Fibroblast of the aortic adventitia (primary cell): Measurements from ENCODE around the gene TENM4. TPM values are rescaled to one million over a fixed set of nuclear protein-coding genes. Genes with fewer than 3 reads are reported as not detected.

Experiments
- DNase-seq: peaks from one replicate; pipeline ENCODE4 v3.0.0-alpha.2; 2010; ENCODE audit warnings: low read depth
- H3K4me3 ChIP-seq: 2 replicates; pipeline ENCODE4 v1.5.1; 2011; ENCODE audit warnings: low read depth, mild to moderate bottlenecking, control low read depth, low read length, moderate library complexity
- CTCF ChIP-seq: IDR thresholded peaks from 2 replicates; pipeline ENCODE4 v1.5.1; 2011; ENCODE audit warnings: mild to moderate bottlenecking, low read length, control low read depth, inconsistent platforms; ENCODE audit not compliant: insufficient read depth
- total RNA-seq: library from RNA; depleted of rRNA; stranded (reverse); fragments of >200 nt; gene quantifications from 2 replicates; pipeline ENCODE4 v1.2.3, GENCODE V29; 2012; ENCODE audit warnings: low replicate concordance

Gene TENM4
- total RNA-seq, 1 donor, result 113 TPM

GRCh38 chr11:79383874-79384273 is 57.0 kb downstream of the TENM4 start:
- H3K4me3 ChIP-seq, result no peak overlapping the region
- no peak for DNase-seq
- no peak for TF ChIP-seq CTCF

- no peak overlapping the region for H3K4me3 ChIP-seq
- TF ChIP-seq CTCF, result no peak
- no peak for DNase-seq
Observed at GRCh38 chr11:79382301-79383050, 58.4 kb downstream of the TENM4 start.

- TF ChIP-seq CTCF, result no peak
- no peak overlapping the region for H3K4me3 ChIP-seq
- no peak for DNase-seq
Observed at GRCh38 chr11:79381036-79381435, 59.8 kb downstream of the TENM4 start.

- no peak overlapping the region for H3K4me3 ChIP-seq
- DNase-seq, result no peak
- TF ChIP-seq CTCF, result no peak
Observed at GRCh38 chr11:79377406-79377805, 63.4 kb downstream of the TENM4 start.

GRCh38 chr11:79375818-79376550 is 64.8 kb downstream of the TENM4 start:
- DNase-seq, result no peak
- TF ChIP-seq CTCF, result no peak
- H3K4me3 ChIP-seq, result no peak overlapping the region

- no peak for DNase-seq
- TF ChIP-seq CTCF, result no peak
- H3K4me3 ChIP-seq, result no peak overlapping the region
Observed at GRCh38 chr11:79374727-79375126, 66.1 kb downstream of the TENM4 start.
